Endothelial cell of umbilical vein (primary cell): ENCODE results near the gene PRIM1. TPM values are rescaled to one million over a fixed set of nuclear protein-coding genes. Genes with fewer than 3 reads are reported as not detected.
A peak's percentile ranks its signal among the peaks of the same experiment; 100 is the strongest.
"Not testable (repeated sequence)": the region's sequence is repeated elsewhere in the genome, so short reads cannot be mapped to it uniquely, and the experiment has no call there.

Experiments
- BruUV-seq: library from RNA; stranded (reverse); fragments of 400-500 nt; replicated peaks from 2 replicates; lab custom pipeline; 2021; lab: Mats Ljungman, UMichigan
- CTCF ChIA-PET: fragments of 300-600, 350-600 bp; sonication (Branson Sonifier 250); formaldehyde crosslinking; loops from one replicate; lab custom pipeline; 2021; ENCODE audit warnings: antibody characterized with exemption, inconsistent platforms; lab: Charles Lee
- POLR2A ChIA-PET: fragments of 300-600, 350-600 bp; sonication (Branson Sonifier 250); formaldehyde crosslinking; loops from one replicate; lab custom pipeline; 2021; ENCODE audit warnings: antibody characterized with exemption, inconsistent platforms; lab: Charles Lee
- DNase-seq: peaks from one replicate; pipeline ENCODE4 v3.0.0-alpha.2; 2011; ENCODE audit warnings: low read depth, low spot score
- FAIRE-seq: peaks from 2 replicates; lab custom pipeline; 2011; peaks lifted over from hg19 to GRCh38; lab: Jason Lieb, UNC
- H2AFZ ChIP-seq: 2 replicates; pipeline ENCODE4 v1.6.0; 2012; ENCODE audit warnings: low read depth, low read length, control low read depth, inconsistent platforms
- H3K27ac ChIP-seq: 2 replicates; pipeline ENCODE4 v1.5.1; 2011; ENCODE audit warnings: low read depth, mild to moderate bottlenecking, control low read depth, low read length, moderate library complexity; ENCODE audit not compliant: insufficient read depth
- H3K27me3 ChIP-seq, 2 experiments: 2 replicates each; pipeline versions ENCODE4 v1.6.0 to v1.6.1; 2011; ENCODE audit warnings: low read length in 2 of 2, mixed read lengths in 1 of 2; ENCODE audit not compliant: control insufficient read depth in 2 of 2, insufficient read depth in 2 of 2
- H3K36me3 ChIP-seq, 2 experiments: 2 replicates in 1 of 2; 3 replicates in 1 of 2; pipeline ENCODE4 v1.5.1; 2011; ENCODE audit warnings: low read length in 2 of 2, mild to moderate bottlenecking in 1 of 2, moderate library complexity in 1 of 2; ENCODE audit not compliant: control insufficient read depth in 2 of 2, insufficient read depth in 2 of 2; ENCODE audit errors: extremely low read depth in 1 of 2
- H3K4me1 ChIP-seq: 3 replicates; pipeline ENCODE4 v1.5.1; 2011; ENCODE audit warnings: mild to moderate bottlenecking, low read length; ENCODE audit not compliant: control insufficient read depth, insufficient read depth; ENCODE audit errors: extremely low read depth
- H3K4me2 ChIP-seq: 2 replicates; pipeline ENCODE4 v1.6.1; 2011; ENCODE audit warnings: low read length, control low read depth, mixed read lengths; ENCODE audit not compliant: insufficient read depth
- H3K4me3 ChIP-seq, 3 experiments: fragments of 200-600 bp in 1 of 3; sonication (generic), shearing (Covaris generic) in 1 of 3; replicated peaks in 1 of 3; 2 replicates each; pipeline ENCODE4 v1.5.1; 2011 to 2016; ENCODE audit warnings: control low read depth in 3 of 3, low read length in 3 of 3, mild to moderate bottlenecking in 2 of 3, inconsistent platforms in 1 of 3, low read depth in 1 of 3, moderate library complexity in 1 of 3; ENCODE audit not compliant: insufficient read depth in 1 of 3
- H3K79me2 ChIP-seq: 2 replicates; pipeline ENCODE4 v1.6.0; 2012; ENCODE audit warnings: low read length, inconsistent platforms; ENCODE audit not compliant: control insufficient read depth, insufficient read depth
- H3K9ac ChIP-seq: replicated peaks from 2 replicates; pipeline ENCODE3; 2011; ENCODE audit warnings: low read length, control low read depth; ENCODE audit not compliant: insufficient read depth; ENCODE audit errors: extremely low read depth
- H3K9me1 ChIP-seq: replicated peaks from 3 replicates; pipeline ENCODE4 v1.6.0; 2011; ENCODE audit warnings: mild to moderate bottlenecking, low read length; ENCODE audit not compliant: control insufficient read depth, insufficient read depth; ENCODE audit errors: extremely low read depth
- H3K9me3 ChIP-seq: replicated peaks from 2 replicates; pipeline ENCODE4 v1.5.1; 2012; ENCODE audit warnings: low read length, inconsistent platforms; ENCODE audit not compliant: control insufficient read depth, insufficient read depth
- H4K20me1 ChIP-seq: replicated peaks from 2 replicates; pipeline ENCODE3; 2011; ENCODE audit warnings: mild to moderate bottlenecking, low read length; ENCODE audit not compliant: control insufficient read depth, insufficient read depth; ENCODE audit errors: extremely low read depth
- EZH2 ChIP-seq: IDR thresholded peaks from 2 replicates; pipeline ENCODE4 v1.6.1; 2012; ENCODE audit warnings: borderline replicate concordance, low read depth, mild to moderate bottlenecking, moderate library complexity, low read length, inconsistent platforms; ENCODE audit not compliant: severe bottlenecking
- FOS ChIP-seq: IDR thresholded peaks from 2 replicates; pipeline ENCODE4 v1.6.1; 2011; ENCODE audit warnings: mild to moderate bottlenecking, low read length, moderate library complexity, borderline replicate concordance; ENCODE audit not compliant: insufficient read depth
- GATA2 ChIP-seq: IDR thresholded peaks from 2 replicates; pipeline ENCODE4 v1.7.0; 2011; ENCODE audit warnings: low read depth, mild to moderate bottlenecking, moderate library complexity, mixed read lengths, low read length; ENCODE audit not compliant: insufficient read length, insufficient read depth
- JUN ChIP-seq: IDR thresholded peaks from 2 replicates; pipeline ENCODE4 v1.6.1; 2011; ENCODE audit warnings: borderline replicate concordance, low read depth; ENCODE audit not compliant: insufficient read length, insufficient read depth
- MAX ChIP-seq: IDR thresholded peaks from 2 replicates; pipeline ENCODE4 v1.6.1; 2011; ENCODE audit not compliant: insufficient read depth, insufficient read length
- MYC ChIP-seq: IDR thresholded peaks from one replicate; pipeline ENCODE4 v1.6.1; 2011; ENCODE audit warnings: mild to moderate bottlenecking, low read depth, low read length
- POLR2A ChIP-seq: IDR thresholded peaks from 2 replicates; pipeline ENCODE4 v1.6.1; 2012; ENCODE audit warnings: low read depth, mild to moderate bottlenecking, control low read depth, low read length
- POLR2AphosphoS5 ChIP-seq: IDR thresholded peaks from 2 replicates; pipeline ENCODE4 v1.6.1; 2012; ENCODE audit warnings: low read depth, mild to moderate bottlenecking, control low read depth, low read length, moderate library complexity; ENCODE audit not compliant: insufficient read depth
- dilution Hi-C: fragments of 300-500 bp; cut with MboI; formaldehyde crosslinking; loops from one replicate; pipeline ENCODE4 v1.15.0; 2019; ENCODE audit warnings: low sequenced_read_pairs; ENCODE audit not compliant: extremely low pct_ligation_motif_present
- intact Hi-C: fragments of 100-400 bp; cut with micrococcal nuclease; formaldehyde crosslinking; loops from one replicate; pipeline ENCODE4 v1.10.0; 2022
- polyA plus RNA-seq, 4 experiments: library from polyadenylated mRNA; depleted of rRNA in 3 of 4; stranded (reverse) in 3 of 4; unstranded in 1 of 4; fragments of >200 nt; gene quantifications; 2 replicates each; pipeline versions ENCODE4 v1.2.1 to v1.2.3, GENCODE V29; 2011 to 2012; ENCODE audit warnings: missing spikeins in 1 of 4
- total RNA-seq: library from RNA; stranded (reverse); gene quantifications from 2 replicates; pipeline ENCODE4 v1.2.3, GENCODE V29; 2021
- TF ChIP-seq, protein P1 (sequence below), 2 donors: IDR thresholded peaks; 1 replicate in 1 of 2; 2 replicates in 1 of 2; pipeline ENCODE4 v1.5.1; 2011; ENCODE audit warnings: low read length in 2 of 2, mild to moderate bottlenecking in 2 of 2, moderate library complexity in 2 of 2, control low read depth in 1 of 2, inconsistent platforms in 1 of 2, low read depth in 1 of 2; ENCODE audit not compliant: insufficient read depth in 1 of 2; ENCODE audit errors: extremely low read depth in 1 of 2

PRIM1 gene
- total and polyA plus RNA-seq, 2 donors (not counting 3 experiments of a cell fraction or from before 2014, with no cell fraction given), result 10.9 to 12.1 TPM

GRCh38 chr12:56728139-56728861 is 23.8 kb downstream of the PRIM1 start:
- dilution Hi-C loops, result no loop called here
- POLR2A ChIA-PET, result no interaction called here

GRCh38 chr12:56726196-56726675 is 25.9 kb downstream of the PRIM1 start:
- DNase-seq, H3K9me3 ChIP-seq, H2AFZ ChIP-seq, BruUV-seq, dilution Hi-C loops, H4K20me1 ChIP-seq, H3K9me1 ChIP-seq, H3K36me3 ChIP-seq, H3K4me3 ChIP-seq, intact Hi-C loops, FAIRE-seq, H3K27me3 ChIP-seq, H3K27ac ChIP-seq: not testable (repeated sequence)
- ChIA-PET CTCF (interaction anchor here (1.1 kb wide), 1 partner anchor 275 kb away, joined by 5 read pairs; no protein-coding TSS in a partner anchor), POLR2A (interaction anchor here (1.0 to 1.9 kb wide), 4 partner anchors 26 to 402 kb away, joined by 3 to 9 read pairs (median 3); partner anchors contain the start of genes ATP5F1B, LRP1 and PRIM1)
- Histone ChIP-seq H3K79me2 (peaks cover 39% of the 10 kb centered on the region), H3K9ac (peak overlapping the region; percentile 90), H3K4me1 (peaks cover 24% of the 10 kb centered on the region), H3K4me2 (peak overlapping the region; percentile 83)

More at GRCh38 chr12:56728139-56728861, 23.8 kb downstream of the PRIM1 start:
- H3K9ac ChIP-seq, result no peak overlapping the region
- peaks cover 1% of the 10 kb centered on the region for H4K20me1 ChIP-seq
- no peak overlapping the region for H2AFZ ChIP-seq
- intact Hi-C loops, result no loop called here
- peaks cover 5% of the 10 kb centered on the region for H3K4me1 ChIP-seq
- BruUV-seq, result no TSS peak
- no peak overlapping the region for H3K4me2 ChIP-seq
- no peaks in the 10 kb centered on the region for H3K9me1 ChIP-seq
- no peak for TF ChIP-seq EZH2
- no peak for TF ChIP-seq MAX
- no peak for TF ChIP-seq MYC
- TF ChIP-seq, protein P1, sequence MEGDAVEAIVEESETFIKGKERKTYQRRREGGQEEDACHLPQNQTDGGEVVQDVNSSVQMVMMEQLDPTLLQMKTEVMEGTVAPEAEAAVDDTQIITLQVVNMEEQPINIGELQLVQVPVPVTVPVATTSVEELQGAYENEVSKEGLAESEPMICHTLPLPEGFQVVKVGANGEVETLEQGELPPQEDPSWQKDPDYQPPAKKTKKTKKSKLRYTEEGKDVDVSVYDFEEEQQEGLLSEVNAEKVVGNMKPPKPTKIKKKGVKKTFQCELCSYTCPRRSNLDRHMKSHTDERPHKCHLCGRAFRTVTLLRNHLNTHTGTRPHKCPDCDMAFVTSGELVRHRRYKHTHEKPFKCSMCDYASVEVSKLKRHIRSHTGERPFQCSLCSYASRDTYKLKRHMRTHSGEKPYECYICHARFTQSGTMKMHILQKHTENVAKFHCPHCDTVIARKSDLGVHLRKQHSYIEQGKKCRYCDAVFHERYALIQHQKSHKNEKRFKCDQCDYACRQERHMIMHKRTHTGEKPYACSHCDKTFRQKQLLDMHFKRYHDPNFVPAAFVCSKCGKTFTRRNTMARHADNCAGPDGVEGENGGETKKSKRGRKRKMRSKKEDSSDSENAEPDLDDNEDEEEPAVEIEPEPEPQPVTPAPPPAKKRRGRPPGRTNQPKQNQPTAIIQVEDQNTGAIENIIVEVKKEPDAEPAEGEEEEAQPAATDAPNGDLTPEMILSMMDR (IDR thresholded peaks at IDR 0.05; ENCODE audit: extremely low read depth in 1 of 2, insufficient read depth in 1 of 2, low read depth in 1 of 2, low read length in 2 of 2), result no peak
- no peak for TF ChIP-seq JUN
- no peak for TF ChIP-seq GATA2
- TF ChIP-seq FOS, result no peak
- TF ChIP-seq POLR2A, result no peak
- TF ChIP-seq POLR2AphosphoS5, result no peak
- DNase-seq (no peak), FAIRE-seq (no peak)
- H3K9me3 ChIP-seq, result no peaks in the 10 kb centered on the region
- H3K36me3 ChIP-seq, result no peaks in the 10 kb centered on the region
- CTCF ChIA-PET, result interaction anchor here (0.8 kb wide), 1 partner anchor 40 kb away, joined by 9 read pairs; no protein-coding TSS in a partner anchor
- H3K4me3 ChIP-seq, result no peak overlapping the region
- H3K27ac ChIP-seq, result no peak overlapping the region
- H3K79me2 ChIP-seq, result peaks cover 18% of the 10 kb centered on the region
- no peaks in the 10 kb centered on the region for H3K27me3 ChIP-seq
